ENCODE measurements around the gene PRCP. TPM values are rescaled to one million over a fixed set of nuclear protein-coding genes. Genes with fewer than 3 reads are reported as not detected.

PRCP gene
- total and polyA plus RNA-seq, 11 donors = 21.2 to 99.4 (median 44.0) TPM

- ATAC-seq = peak; percentile 80 to 90 (median 87)
- TF ChIP-seq POLR2A (IDR thresholded peaks at IDR 0.05) (peak in 1 of 2 donors; percentile 68), CTCF (IDR thresholded peaks at IDR 0.05) (peak in 4 of 12 donors; percentile 2 to 13 (median 9))
Measured at GRCh38 chr11:82901165-82901921, 1.1 kb upstream of the PRCP start, which contains the start of gene DDIAS. Gene DDIAS (plus strand): TSS chr11:82901736. CDS start chr11:82914739, 13,003 bp downstream.

GRCh38 chr11:82899957-82900276 is 313 bp downstream of the PRCP start:
- DNase-seq (no peak), ATAC-seq (no peak)
- intact Hi-C loops (cut with DNase I) = loop anchor here in 9 of 10 donors (2.0 to 10.0 kb wide), 13 partner anchors 31 to 915 kb away; partner anchors contain the start of genes ANKRD42 (in 7 of the 9), PCF11 (in 7 of the 9), CCDC90B (in 3 of the 9) and RAB30 (in 3 of the 9)
- 0 to 1% (median 1%) methylated on average over 7 to 11 of the region's 11 CpGs for WGBS, 4 donors
- Histone ChIP-seq H3K36me3 (no peaks in the 10 kb centered on the region), H3K27ac (peak overlapping the region in 11 of 12 donors; percentile 81 to 93 (median 86)), H3K4me3 (peak overlapping the region; percentile 55 to 93 (median 74)), H3K9me3 (no peaks in the 10 kb centered on the region), H3K4me1 (peaks cover 0 to 59% (median 24%) of the 10 kb centered on the region in 12 donors), H3K27me3 (no peaks in the 10 kb centered on the region)
- TF ChIP-seq CTCF (IDR thresholded peaks at IDR 0.05) = no peak
- TF ChIP-seq POLR2A (IDR thresholded peaks at IDR 0.05) = no peak

More at GRCh38 chr11:82901165-82901921, 1.1 kb upstream of the PRCP start, which contains the start of gene DDIAS:
- Histone ChIP-seq H3K4me3 (peak within 1 kb of the TSS; percentile 55 to 93 (median 74)), H3K27ac (peak within 1 kb of the TSS; percentile 31 to 93 (median 86)), H3K36me3 (no peaks in the 10 kb centered on the region), H3K9me3 (no peaks in the 10 kb centered on the region), H3K27me3 (no peaks in the 10 kb centered on the region), H3K4me1 (peaks cover 0 to 46% (median 22%) of the 10 kb centered on the region in 12 donors)
- DNase-seq = peak; percentile 94 to 97 (median 95)
- WGBS, 4 donors = 0 to 1% (median 1%) methylated on average over 42 to 49 of the region's 49 CpGs
- intact Hi-C loops (cut with DNase I) = loop anchor here in 9 of 10 donors (1.0 to 10.0 kb wide), 14 partner anchors 33 to 913 kb away; partner anchors contain the start of genes ANKRD42 (in 7 of the 9), PCF11 (in 7 of the 9), CCDC90B (in 3 of the 9) and RAB30 (in 3 of the 9)

GRCh38 chr11:82899186-82899820 is 927 bp downstream of the PRCP start:
- intact Hi-C loops (cut with DNase I) = no loop called here
- ATAC-seq (no peak), DNase-seq (no peak)
- H3K9me3 ChIP-seq = no peaks in the 10 kb centered on the region
- no peak for TF ChIP-seq POLR2A (IDR thresholded peaks at IDR 0.05)
- no peak for TF ChIP-seq CTCF (IDR thresholded peaks at IDR 0.05)
- H3K4me1 ChIP-seq = peaks cover 0 to 62% (median 25%) of the 10 kb centered on the region in 12 donors
- H3K4me3 ChIP-seq = peak overlapping the region; percentile 55 to 93 (median 74)
- no peaks in the 10 kb centered on the region for H3K27me3 ChIP-seq
- peak overlapping the region in 11 of 12 donors; percentile 81 to 93 (median 86) for H3K27ac ChIP-seq
- WGBS, 4 donors = 14 to 23% (median 15%) methylated on average over 3 of the region's 3 CpGs
- H3K36me3 ChIP-seq = no peaks in the 10 kb centered on the region

GRCh38 chr11:82898241-82898640 is 2.0 kb downstream of the PRCP start:
- WGBS, 4 donors = 29 to 45% (median 35%) methylated on average over 1 of the region's 1 CpG
- H3K36me3 ChIP-seq = no peaks in the 10 kb centered on the region

More at GRCh38 chr11:82898241-82898640, 2.0 kb downstream of the PRCP start:
- Histone ChIP-seq H3K4me3 (peak overlapping the region in 8 of 12 donors; percentile 67 to 93 (median 74)), H3K27me3 (no peaks in the 10 kb centered on the region), H3K4me1 (peaks cover 0 to 65% (median 25%) of the 10 kb centered on the region in 12 donors), H3K9me3 (no peaks in the 10 kb centered on the region), H3K27ac (peak overlapping the region in 3 of 12 donors; percentile 17 to 93 (median 86))
- ATAC-seq = no peak
- TF ChIP-seq CTCF (IDR thresholded peaks at IDR 0.05) (no peak), POLR2A (IDR thresholded peaks at IDR 0.05) (no peak)
- intact Hi-C loops (cut with DNase I) = no loop called here
- DNase-seq = no peak
